DND-41 (cell line): Measurements from ENCODE around the gene PIGQ.

Source experiments
- ATAC-seq: fragments of 200-7000 bp; cut with Tn5 transposase; 3 replicates; pipeline ENCODE4 v1.9.1; 2021; ENCODE audit warnings: low read depth; ENCODE audit not compliant: insufficient read depth
- DNase-seq: peaks from one replicate; pipeline ENCODE4 v3.0.0-alpha.2; 2020
- H2AFZ ChIP-seq: 2 replicates; pipeline ENCODE4 v1.6.0; 2012; ENCODE audit warnings: low read depth, low read length
- H3K27ac ChIP-seq: 2 replicates; pipeline ENCODE4 v1.5.1; 2012; ENCODE audit warnings: low read length, inconsistent platforms
- H3K27me3 ChIP-seq: fragments of 200-600 bp; sonication (generic); 2 replicates; pipeline ENCODE4 v1.6.0; 2012; ENCODE audit warnings: low read length, mild to moderate bottlenecking, inconsistent platforms; ENCODE audit not compliant: insufficient read depth, poor library complexity
- H3K36me3 ChIP-seq: 2 replicates; pipeline ENCODE4 v1.5.1; 2012; ENCODE audit warnings: low read length, inconsistent platforms; ENCODE audit not compliant: insufficient read depth
- H3K4me1 ChIP-seq: 2 replicates; pipeline ENCODE4 v1.5.1; 2012; ENCODE audit warnings: mild to moderate bottlenecking, low read length; ENCODE audit not compliant: insufficient read depth
- H3K4me2 ChIP-seq: 2 replicates; pipeline ENCODE4 v1.6.0; 2012; ENCODE audit warnings: mild to moderate bottlenecking, moderate library complexity, low read length, inconsistent platforms; ENCODE audit not compliant: insufficient read depth
- H3K4me3 ChIP-seq, 2 experiments: fragments of 200-600 bp in 1 of 2; shearing (Covaris generic) in 1 of 2; 2 replicates each; pipeline ENCODE4 v1.5.1; 2012 to 2016; ENCODE audit warnings: inconsistent platforms in 2 of 2, low read length in 2 of 2, mild to moderate bottlenecking in 2 of 2, low read depth in 1 of 2, moderate library complexity in 1 of 2
- H3K79me2 ChIP-seq: 2 replicates; pipeline ENCODE4 v1.6.0; 2012; ENCODE audit warnings: low read length, inconsistent platforms; ENCODE audit not compliant: insufficient read depth
- H3K9ac ChIP-seq: 2 replicates; pipeline ENCODE4 v1.6.0; 2012; ENCODE audit warnings: low read depth, mild to moderate bottlenecking, inconsistent platforms, low read length, moderate library complexity
- H3K9me3 ChIP-seq: 2 replicates; pipeline ENCODE4 v1.5.1; 2012; ENCODE audit warnings: low read length, moderate library complexity, mild to moderate bottlenecking, inconsistent platforms; ENCODE audit not compliant: insufficient read depth, severe bottlenecking
- H4K20me1 ChIP-seq: 2 replicates; pipeline ENCODE4 v1.6.0; 2012; ENCODE audit warnings: low read length; ENCODE audit not compliant: insufficient read depth
- EZH2 ChIP-seq: IDR thresholded peaks from 3 replicates; pipeline ENCODE4 v1.6.1; 2012; ENCODE audit warnings: borderline replicate concordance, low read depth, mild to moderate bottlenecking, moderate library complexity, low read length, inconsistent platforms; ENCODE audit not compliant: severe bottlenecking
- TF ChIP-seq, protein P1 (sequence below): IDR thresholded peaks from 2 replicates; pipeline ENCODE4 v1.5.1; 2012; ENCODE audit warnings: borderline replicate concordance, low read length, moderate library complexity, mild to moderate bottlenecking; ENCODE audit not compliant: poor library complexity, severe bottlenecking; ENCODE audit errors: extremely low read depth

The PIGQ gene

DNA sequence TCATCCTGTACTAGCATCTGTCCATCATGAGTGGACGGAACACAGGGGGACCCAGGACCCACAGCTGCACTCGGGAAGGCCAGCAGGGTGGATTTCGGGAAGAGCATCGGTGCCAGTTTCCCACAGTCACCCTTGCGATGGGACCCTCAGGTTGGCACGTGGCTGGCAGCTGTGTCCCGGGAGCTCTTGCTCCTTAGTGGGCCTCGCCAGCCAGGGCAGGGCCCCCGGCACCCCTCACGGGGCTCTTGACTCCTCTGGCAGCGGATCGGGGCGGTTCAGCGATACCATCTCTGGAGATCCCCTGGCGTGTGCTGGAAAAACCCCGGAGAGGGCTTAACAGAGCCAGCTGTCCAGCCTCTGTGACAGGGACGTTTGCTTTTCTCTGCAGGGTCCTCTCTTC, 33.0 kb upstream of the PIGQ start:
- H3K9me3 ChIP-seq = no peaks in the 10 kb centered on the region
- no peak for DNase-seq
- no peak overlapping the region for H3K4me2 ChIP-seq
- ATAC-seq = no peak
- peaks cover 93% of the 10 kb centered on the region for H3K79me2 ChIP-seq
- no peaks in the 10 kb centered on the region for H3K27me3 ChIP-seq
- H3K4me3 ChIP-seq = no peak overlapping the region
- H4K20me1 ChIP-seq = peaks cover 88% of the 10 kb centered on the region
- H3K36me3 ChIP-seq = peaks cover 48% of the 10 kb centered on the region
- no peak overlapping the region for H2AFZ ChIP-seq
- H3K4me1 ChIP-seq = no peaks in the 10 kb centered on the region
- no peak overlapping the region for H3K9ac ChIP-seq
- no peak overlapping the region for H3K27ac ChIP-seq
- TF ChIP-seq EZH2 = no peak
- TF ChIP-seq, protein P1, sequence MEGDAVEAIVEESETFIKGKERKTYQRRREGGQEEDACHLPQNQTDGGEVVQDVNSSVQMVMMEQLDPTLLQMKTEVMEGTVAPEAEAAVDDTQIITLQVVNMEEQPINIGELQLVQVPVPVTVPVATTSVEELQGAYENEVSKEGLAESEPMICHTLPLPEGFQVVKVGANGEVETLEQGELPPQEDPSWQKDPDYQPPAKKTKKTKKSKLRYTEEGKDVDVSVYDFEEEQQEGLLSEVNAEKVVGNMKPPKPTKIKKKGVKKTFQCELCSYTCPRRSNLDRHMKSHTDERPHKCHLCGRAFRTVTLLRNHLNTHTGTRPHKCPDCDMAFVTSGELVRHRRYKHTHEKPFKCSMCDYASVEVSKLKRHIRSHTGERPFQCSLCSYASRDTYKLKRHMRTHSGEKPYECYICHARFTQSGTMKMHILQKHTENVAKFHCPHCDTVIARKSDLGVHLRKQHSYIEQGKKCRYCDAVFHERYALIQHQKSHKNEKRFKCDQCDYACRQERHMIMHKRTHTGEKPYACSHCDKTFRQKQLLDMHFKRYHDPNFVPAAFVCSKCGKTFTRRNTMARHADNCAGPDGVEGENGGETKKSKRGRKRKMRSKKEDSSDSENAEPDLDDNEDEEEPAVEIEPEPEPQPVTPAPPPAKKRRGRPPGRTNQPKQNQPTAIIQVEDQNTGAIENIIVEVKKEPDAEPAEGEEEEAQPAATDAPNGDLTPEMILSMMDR = no peak

DNA sequence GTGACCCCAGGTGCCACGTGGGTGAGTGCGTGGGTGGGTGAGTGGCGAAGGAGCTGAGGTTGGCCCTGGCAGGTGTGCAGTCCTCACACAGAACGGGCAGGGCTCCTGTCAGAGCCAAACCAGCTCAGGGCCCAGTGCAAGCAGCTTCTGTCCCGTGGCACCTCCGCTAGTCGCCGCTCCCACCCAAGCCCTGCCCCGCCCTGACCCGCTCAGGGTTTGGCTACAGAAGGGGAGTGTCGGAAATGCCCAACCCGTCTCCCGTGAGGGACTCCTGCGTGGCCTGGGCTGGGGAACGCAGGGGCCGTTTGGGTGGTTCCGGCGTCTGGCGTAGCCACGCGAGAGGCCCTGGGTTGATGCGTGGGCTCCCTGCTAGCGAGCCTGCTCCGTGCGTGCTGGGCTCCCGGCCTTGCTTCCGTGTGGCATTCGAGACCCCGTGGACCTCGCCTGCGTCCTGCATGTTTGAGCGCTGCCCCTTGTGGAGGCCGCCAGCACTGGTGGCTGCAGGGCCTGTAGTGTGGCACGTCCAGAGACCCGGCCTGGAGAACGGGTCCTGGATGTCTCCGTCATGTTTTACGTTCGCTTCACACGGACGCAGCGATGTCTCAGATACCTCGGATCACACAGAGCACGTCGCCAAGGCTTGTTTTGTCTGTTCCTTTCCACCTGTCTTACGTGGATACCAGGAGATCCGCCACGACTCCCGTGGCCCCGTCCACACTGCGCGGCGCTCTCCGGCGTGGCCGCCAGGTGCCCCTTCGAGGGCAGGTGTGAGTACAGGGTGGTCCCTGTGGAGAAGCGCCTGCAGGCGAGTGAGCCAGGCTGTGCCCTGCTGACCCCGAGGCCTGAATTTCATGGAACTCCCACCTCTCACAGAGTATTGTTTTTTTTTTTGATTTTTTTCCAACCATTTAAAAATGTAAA, 32.1 kb upstream of the PIGQ start:
- H3K27me3 ChIP-seq = no peaks in the 10 kb centered on the region
- no peak for TF ChIP-seq EZH2
- TF ChIP-seq, protein P1 = peak; percentile 17
- no peak overlapping the region for H3K9ac ChIP-seq
- no peak overlapping the region for H2AFZ ChIP-seq
- H3K36me3 ChIP-seq = peaks cover 48% of the 10 kb centered on the region
- H3K79me2 ChIP-seq = peaks cover 94% of the 10 kb centered on the region
- no peaks in the 10 kb centered on the region for H3K4me1 ChIP-seq
- no peak for ATAC-seq
- no peak overlapping the region for H3K27ac ChIP-seq
- H3K9me3 ChIP-seq = no peaks in the 10 kb centered on the region
- DNase-seq = no peak
- no peak overlapping the region for H3K4me2 ChIP-seq
- H4K20me1 ChIP-seq = peaks cover 92% of the 10 kb centered on the region
- H3K4me3 ChIP-seq = no peak overlapping the region

DNA sequence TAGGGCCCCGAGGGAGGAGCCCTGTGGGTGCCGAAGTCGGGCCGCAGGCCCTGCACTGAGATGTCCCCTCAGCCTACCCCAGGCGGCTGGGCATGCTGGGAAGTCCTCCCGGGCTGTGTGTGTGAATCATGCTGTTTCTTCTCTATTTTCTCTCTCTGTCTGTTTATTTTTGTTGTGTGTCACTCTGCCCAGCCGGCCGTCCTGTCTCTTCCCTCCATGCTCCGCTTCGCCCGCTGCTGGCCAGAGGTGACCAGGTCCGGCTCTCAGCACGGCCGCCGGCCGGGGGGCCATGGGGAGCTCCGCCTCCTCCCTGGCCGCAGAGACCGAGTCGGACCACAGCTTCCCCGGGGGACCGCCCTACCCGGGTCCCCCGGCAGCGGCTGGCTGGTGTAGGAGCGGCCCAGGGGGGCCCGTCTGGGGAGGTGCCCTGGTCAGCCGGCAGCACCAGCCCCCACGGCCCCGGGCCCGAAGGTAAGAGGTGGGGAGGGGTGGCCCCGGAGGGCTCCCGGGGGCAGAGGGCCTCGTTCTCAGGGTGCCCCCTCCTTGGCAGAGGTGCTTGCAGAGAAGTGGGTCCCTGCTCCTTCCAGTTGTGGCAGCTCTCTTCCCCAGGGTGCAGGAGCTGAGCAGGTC, 29.8 kb upstream of the PIGQ start:
- H3K9me3 ChIP-seq = no peaks in the 10 kb centered on the region
- TF ChIP-seq, protein P1 = no peak
- TF ChIP-seq EZH2 = no peak
- peaks cover 89% of the 10 kb centered on the region for H4K20me1 ChIP-seq
- no peak overlapping the region for H3K27ac ChIP-seq
- H3K4me3 ChIP-seq = no peak overlapping the region
- no peaks in the 10 kb centered on the region for H3K27me3 ChIP-seq
- no peak overlapping the region for H3K4me2 ChIP-seq
- peaks cover 41% of the 10 kb centered on the region for H3K36me3 ChIP-seq
- H3K9ac ChIP-seq = no peak overlapping the region
- no peak overlapping the region for H2AFZ ChIP-seq
- H3K79me2 ChIP-seq = peaks cover 90% of the 10 kb centered on the region
- ATAC-seq (no peak), DNase-seq (no peak)
- H3K4me1 ChIP-seq = no peaks in the 10 kb centered on the region
